ENCODE measurements around the gene CAMK4. TPM values are rescaled to one million over a fixed set of nuclear protein-coding genes. Genes with fewer than 3 reads are reported as not detected.

The CAMK4 gene
- total and polyA plus RNA-seq, 4 donors, result 0.27 to 1.4 (median 1.2) TPM

- DNase-seq (ENCODE audit: low spot score), result no peak
- Histone ChIP-seq H3K4me3 (ENCODE audit: low read depth in 1 of 3, low read length in 3 of 3) (no peak overlapping the region), H3K4me1 (ENCODE audit: control insufficient read depth in 4 of 4, insufficient read depth in 4 of 4, low read length in 3 of 4) (no peaks in the 10 kb centered on the region), H3K36me3 (ENCODE audit: control insufficient read depth in 4 of 4, insufficient read depth in 3 of 4, low read depth in 1 of 4, low read length in 3 of 4) (no peaks in the 10 kb centered on the region), H3K9me3 (ENCODE audit: control insufficient read depth in 4 of 4, low read length in 3 of 4) (no peaks in the 10 kb centered on the region), H3K9ac (ENCODE audit: low read depth in 1 of 2, low read length in 2 of 2) (no peak overlapping the region), H3K27ac (ENCODE audit: low read depth in 1 of 2, low read length in 2 of 2) (no peak overlapping the region), H3K27me3 (ENCODE audit: control insufficient read depth in 4 of 4, insufficient read depth in 4 of 4, low read length in 3 of 4) (no peaks in the 10 kb centered on the region)
- no peak for TF ChIP-seq REST (IDR thresholded peaks at IDR 0.05)
- TF ChIP-seq SP1 (IDR thresholded peaks at IDR 0.05), result no peak
- TF ChIP-seq FOXA1 (IDR thresholded peaks at IDR 0.05), result no peak
- no peak for TF ChIP-seq EGR1 (IDR thresholded peaks at IDR 0.05; ENCODE audit: low read depth in 2 of 2)
- no peak for TF ChIP-seq HNF4A (conservative IDR thresholded peaks at IDR 0.05)
- WGBS, result 58% methylated on average over 2 of the region's 2 CpGs
Observed at GRCh38 chr5:111262153-111262552, 38.0 kb downstream of the CAMK4 start.

DNA sequence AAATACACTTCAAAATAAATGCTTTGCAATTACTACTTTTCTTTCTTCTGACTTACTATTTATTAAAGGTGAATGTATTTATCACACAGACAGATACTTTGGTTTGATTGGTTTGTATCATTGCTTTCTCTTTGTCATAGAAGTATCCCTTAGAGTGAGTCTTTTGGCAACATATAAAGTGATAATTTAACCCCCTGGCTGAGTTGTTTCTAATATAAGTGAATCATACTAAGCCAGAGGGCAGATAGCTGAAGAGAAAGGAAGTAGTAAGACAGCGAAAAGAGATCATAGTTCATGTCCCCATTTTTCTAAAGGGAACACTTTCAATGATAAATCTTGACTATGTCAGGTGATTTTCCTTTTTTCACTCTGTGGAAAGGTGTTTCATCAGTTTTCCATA lies 38.6 kb downstream of the CAMK4 start:
- Histone ChIP-seq H3K4me3 (ENCODE audit: low read depth in 1 of 3, low read length in 3 of 3) (no peak overlapping the region), H3K27me3 (ENCODE audit: control insufficient read depth in 4 of 4, insufficient read depth in 4 of 4, low read length in 3 of 4) (no peaks in the 10 kb centered on the region), H3K4me1 (ENCODE audit: control insufficient read depth in 4 of 4, insufficient read depth in 4 of 4, low read length in 3 of 4) (no peaks in the 10 kb centered on the region), H3K27ac (ENCODE audit: low read depth in 1 of 2, low read length in 2 of 2) (no peak overlapping the region), H3K36me3 (ENCODE audit: control insufficient read depth in 4 of 4, insufficient read depth in 3 of 4, low read depth in 1 of 4, low read length in 3 of 4) (no peaks in the 10 kb centered on the region), H3K9me3 (ENCODE audit: control insufficient read depth in 4 of 4, low read length in 3 of 4) (no peaks in the 10 kb centered on the region), H3K9ac (ENCODE audit: low read depth in 1 of 2, low read length in 2 of 2) (no peak overlapping the region)
- DNase-seq (ENCODE audit: low spot score), result no peak
- 85% methylated on average over 1 of the region's 1 CpG for WGBS
- no peak for TF ChIP-seq FOXA2 (IDR thresholded peaks at IDR 0.05)
- no peak for TF ChIP-seq MAX (IDR thresholded peaks at IDR 0.05)
- no peak for TF ChIP-seq SP1 (IDR thresholded peaks at IDR 0.05)
- no peak for TF ChIP-seq RXRA (IDR thresholded peaks at IDR 0.05)
- no peak for TF ChIP-seq ZBTB33 (IDR thresholded peaks at IDR 0.05)
- TF ChIP-seq ATF3 (IDR thresholded peaks at IDR 0.05), result no peak
- no peak for TF ChIP-seq YY1 (IDR thresholded peaks at IDR 0.05)
- no peak for TF ChIP-seq NR2F2 (IDR thresholded peaks at IDR 0.05)
- TF ChIP-seq TAF1 (conservative IDR thresholded peaks at IDR 0.05), result no peak
- no peak for TF ChIP-seq HNF4G (IDR thresholded peaks at IDR 0.05)
- TF ChIP-seq HNF4A (conservative IDR thresholded peaks at IDR 0.05), result no peak
- no peak for TF ChIP-seq EGR1 (IDR thresholded peaks at IDR 0.05; ENCODE audit: low read depth in 2 of 2)
- TF ChIP-seq JUND (IDR thresholded peaks at IDR 0.05), result no peak
- TF ChIP-seq REST (IDR thresholded peaks at IDR 0.05), result no peak
- TF ChIP-seq, protein P1, sequence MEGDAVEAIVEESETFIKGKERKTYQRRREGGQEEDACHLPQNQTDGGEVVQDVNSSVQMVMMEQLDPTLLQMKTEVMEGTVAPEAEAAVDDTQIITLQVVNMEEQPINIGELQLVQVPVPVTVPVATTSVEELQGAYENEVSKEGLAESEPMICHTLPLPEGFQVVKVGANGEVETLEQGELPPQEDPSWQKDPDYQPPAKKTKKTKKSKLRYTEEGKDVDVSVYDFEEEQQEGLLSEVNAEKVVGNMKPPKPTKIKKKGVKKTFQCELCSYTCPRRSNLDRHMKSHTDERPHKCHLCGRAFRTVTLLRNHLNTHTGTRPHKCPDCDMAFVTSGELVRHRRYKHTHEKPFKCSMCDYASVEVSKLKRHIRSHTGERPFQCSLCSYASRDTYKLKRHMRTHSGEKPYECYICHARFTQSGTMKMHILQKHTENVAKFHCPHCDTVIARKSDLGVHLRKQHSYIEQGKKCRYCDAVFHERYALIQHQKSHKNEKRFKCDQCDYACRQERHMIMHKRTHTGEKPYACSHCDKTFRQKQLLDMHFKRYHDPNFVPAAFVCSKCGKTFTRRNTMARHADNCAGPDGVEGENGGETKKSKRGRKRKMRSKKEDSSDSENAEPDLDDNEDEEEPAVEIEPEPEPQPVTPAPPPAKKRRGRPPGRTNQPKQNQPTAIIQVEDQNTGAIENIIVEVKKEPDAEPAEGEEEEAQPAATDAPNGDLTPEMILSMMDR (IDR thresholded peaks at IDR 0.05; ENCODE audit: low read depth, low read length, missing input control), result no peak
